GM12875 (cell line): ENCODE data around the gene INSIG1.

Experiments
- H3K4me3 ChIP-seq: one replicate; pipeline ENCODE4 v1.5.1; 2011; ENCODE audit warnings: low read depth, low read length, control low read depth
- CTCF ChIP-seq: IDR thresholded peaks from 2 replicates; pipeline ENCODE4 v1.5.1; 2011; ENCODE audit warnings: low read depth, mild to moderate bottlenecking, control low read depth, inconsistent platforms, low read length, moderate library complexity, borderline replicate concordance; ENCODE audit not compliant: insufficient read depth

Gene INSIG1

GRCh38 chr7:155266440-155266839 lies 31.2 kb upstream of the INSIG1 start:
- H3K4me3 ChIP-seq: no peak overlapping the region
- no peak for TF ChIP-seq CTCF

DNA sequence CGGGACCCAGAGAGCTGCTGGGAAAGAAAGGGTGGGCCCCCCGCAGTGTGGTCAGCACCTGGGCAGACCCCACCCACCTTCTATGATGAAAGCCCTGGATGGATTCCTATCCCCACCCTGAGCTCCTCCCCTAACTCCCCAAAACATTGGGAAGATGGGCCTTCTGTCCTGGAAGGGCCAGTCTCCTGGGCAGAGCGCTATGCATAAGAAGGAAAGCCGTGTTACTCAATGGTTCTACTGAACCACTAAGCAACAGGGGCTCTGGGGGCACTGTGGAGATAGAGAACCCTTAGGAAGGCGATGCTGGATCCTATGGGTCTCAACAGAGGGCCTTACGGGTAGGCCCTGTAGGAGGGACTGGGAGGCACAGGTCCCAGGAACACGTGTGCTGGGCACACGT lies 30.7 kb upstream of the INSIG1 start:
- no peak for TF ChIP-seq CTCF
- no peak overlapping the region for H3K4me3 ChIP-seq

- no peak for TF ChIP-seq CTCF
- no peak overlapping the region for H3K4me3 ChIP-seq
These were observed 30.2 kb upstream of the INSIG1 start for GRCh38 chr7:155267436-155267835.

GRCh38 chr7:155268211-155268610 lies 29.5 kb upstream of the INSIG1 start:
- no peak overlapping the region for H3K4me3 ChIP-seq
- no peak for TF ChIP-seq CTCF

DNA sequence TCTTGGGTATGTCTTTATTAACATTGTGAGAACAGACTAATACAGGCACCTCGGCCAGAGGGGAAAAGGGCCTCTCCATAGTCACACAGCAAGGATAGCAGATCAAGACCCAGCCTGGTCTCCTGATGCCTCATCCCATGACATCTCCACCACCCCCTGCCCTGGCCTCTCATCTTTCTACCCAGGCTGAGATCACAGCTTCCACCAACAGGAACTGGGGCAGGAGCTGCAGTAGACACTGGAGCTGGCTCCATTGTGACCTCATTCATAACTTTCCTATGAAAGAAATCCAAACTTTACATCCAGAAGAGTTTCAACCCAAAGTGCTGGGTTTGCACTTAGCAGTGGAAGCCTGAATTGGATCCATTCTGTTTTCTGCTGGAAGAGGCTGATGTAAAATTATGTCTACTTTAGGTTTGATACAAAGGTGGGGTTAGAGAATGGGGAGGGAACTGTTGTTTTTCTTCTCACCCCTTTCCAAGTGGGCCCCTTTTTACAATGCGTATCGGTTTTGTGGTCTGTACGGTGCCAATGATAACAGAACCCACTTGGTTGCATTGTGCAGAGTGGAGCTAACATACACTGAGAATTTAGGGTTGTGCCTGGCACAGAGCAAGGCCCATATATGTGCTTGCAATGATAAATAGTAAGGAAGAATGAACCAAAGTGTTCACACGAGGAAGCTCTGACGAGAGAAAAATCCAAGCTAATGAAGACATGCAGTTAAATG lies 28.6 kb upstream of the INSIG1 start:
- no peak overlapping the region for H3K4me3 ChIP-seq
- no peak for TF ChIP-seq CTCF

- TF ChIP-seq CTCF: no peak
- H3K4me3 ChIP-seq: no peak overlapping the region
These were observed 27.7 kb upstream of the INSIG1 start for GRCh38 chr7:155269766-155270585.

- no peak overlapping the region for H3K4me3 ChIP-seq
- TF ChIP-seq CTCF: no peak
These were observed 26.8 kb upstream of the INSIG1 start for GRCh38 chr7:155270861-155271260.
